ENCODE measurements around the gene KDM4C.

The KDM4C gene

GRCh38 chr9:7094052-7094451, 336.3 kb downstream of the KDM4C start:
- Mint-ChIP-seq H3K4me3 (no peak overlapping the region), H3K9me3 (peaks cover 9% of the 10 kb centered on the region), H3K27ac (no peak overlapping the region), H3K36me3 (peaks cover 48% of the 10 kb centered on the region), H3K27me3 (no peaks in the 10 kb centered on the region), H3K4me1 (no peaks in the 10 kb centered on the region)

GRCh38 chr9:7094576-7094975, 336.8 kb downstream of the KDM4C start:
- H3K27me3 Mint-ChIP-seq = no peaks in the 10 kb centered on the region
- peaks cover 48% of the 10 kb centered on the region for H3K36me3 Mint-ChIP-seq
- H3K9me3 Mint-ChIP-seq = peaks cover 9% of the 10 kb centered on the region
- no peaks in the 10 kb centered on the region for H3K4me1 Mint-ChIP-seq
- H3K4me3 Mint-ChIP-seq = no peak overlapping the region
- no peak overlapping the region for H3K27ac Mint-ChIP-seq

GRCh38 chr9:7095058-7095457, 337.3 kb downstream of the KDM4C start:
- peaks cover 47% of the 10 kb centered on the region for H3K36me3 Mint-ChIP-seq
- H3K4me3 Mint-ChIP-seq = no peak overlapping the region
- peaks cover 9% of the 10 kb centered on the region for H3K9me3 Mint-ChIP-seq
- no peaks in the 10 kb centered on the region for H3K4me1 Mint-ChIP-seq
- H3K27ac Mint-ChIP-seq = no peak overlapping the region
- no peaks in the 10 kb centered on the region for H3K27me3 Mint-ChIP-seq

GRCh38 chr9:7097040-7097715, 339.4 kb downstream of the KDM4C start:
- peaks cover 9% of the 10 kb centered on the region for H3K9me3 Mint-ChIP-seq
- no peaks in the 10 kb centered on the region for H3K4me1 Mint-ChIP-seq
- no peak overlapping the region for H3K4me3 Mint-ChIP-seq
- H3K36me3 Mint-ChIP-seq = peaks cover 45% of the 10 kb centered on the region
- H3K27ac Mint-ChIP-seq = no peak overlapping the region
- H3K27me3 Mint-ChIP-seq = no peaks in the 10 kb centered on the region

GRCh38 chr9:7097785-7098752, 340.3 kb downstream of the KDM4C start:
- peaks cover 45% of the 10 kb centered on the region for H3K36me3 Mint-ChIP-seq
- no peaks in the 10 kb centered on the region for H3K27me3 Mint-ChIP-seq
- no peak overlapping the region for H3K4me3 Mint-ChIP-seq
- H3K4me1 Mint-ChIP-seq = no peaks in the 10 kb centered on the region
- H3K9me3 Mint-ChIP-seq = peaks cover 9% of the 10 kb centered on the region
- no peak overlapping the region for H3K27ac Mint-ChIP-seq

- no peaks in the 10 kb centered on the region for H3K27me3 Mint-ChIP-seq
- H3K4me3 Mint-ChIP-seq = no peak overlapping the region
- H3K4me1 Mint-ChIP-seq = no peaks in the 10 kb centered on the region
- peaks cover 6% of the 10 kb centered on the region for H3K9me3 Mint-ChIP-seq
- peaks cover 43% of the 10 kb centered on the region for H3K36me3 Mint-ChIP-seq
- no peak overlapping the region for H3K27ac Mint-ChIP-seq
Measured at GRCh38 chr9:7103367-7103766, 345.6 kb downstream of the KDM4C start.

- peaks cover 2% of the 10 kb centered on the region for H3K9me3 Mint-ChIP-seq
- H3K36me3 Mint-ChIP-seq = peaks cover 39% of the 10 kb centered on the region
- no peaks in the 10 kb centered on the region for H3K4me1 Mint-ChIP-seq
- no peaks in the 10 kb centered on the region for H3K27me3 Mint-ChIP-seq
- H3K27ac Mint-ChIP-seq = no peak overlapping the region
- no peak overlapping the region for H3K4me3 Mint-ChIP-seq
Measured at GRCh38 chr9:7103771-7104170, 346.0 kb downstream of the KDM4C start.

- Mint-ChIP-seq H3K36me3 (peaks cover 34% of the 10 kb centered on the region), H3K27ac (no peak overlapping the region), H3K27me3 (no peaks in the 10 kb centered on the region), H3K4me1 (no peaks in the 10 kb centered on the region), H3K4me3 (no peak overlapping the region), H3K9me3 (no peaks in the 10 kb centered on the region)
Measured at GRCh38 chr9:7104625-7105024, 346.9 kb downstream of the KDM4C start.

GRCh38 chr9:7105095-7105494, 347.3 kb downstream of the KDM4C start:
- H3K4me3 Mint-ChIP-seq = no peak overlapping the region
- H3K27ac Mint-ChIP-seq = no peak overlapping the region
- no peaks in the 10 kb centered on the region for H3K27me3 Mint-ChIP-seq
- H3K9me3 Mint-ChIP-seq = no peaks in the 10 kb centered on the region
- peaks cover 37% of the 10 kb centered on the region for H3K36me3 Mint-ChIP-seq
- H3K4me1 Mint-ChIP-seq = no peaks in the 10 kb centered on the region

- H3K9me3 Mint-ChIP-seq = no peaks in the 10 kb centered on the region
- H3K4me3 Mint-ChIP-seq = no peak overlapping the region
- no peak overlapping the region for H3K27ac Mint-ChIP-seq
- H3K27me3 Mint-ChIP-seq = no peaks in the 10 kb centered on the region
- peaks cover 8% of the 10 kb centered on the region for H3K4me1 Mint-ChIP-seq
- peaks cover 36% of the 10 kb centered on the region for H3K36me3 Mint-ChIP-seq
Measured at GRCh38 chr9:7108936-7109335, 351.2 kb downstream of the KDM4C start.

- Mint-ChIP-seq H3K4me3 (no peak overlapping the region), H3K9me3 (no peaks in the 10 kb centered on the region), H3K27ac (no peak overlapping the region), H3K27me3 (no peaks in the 10 kb centered on the region), H3K36me3 (peaks cover 27% of the 10 kb centered on the region), H3K4me1 (peaks cover 13% of the 10 kb centered on the region)
Measured at GRCh38 chr9:7111413-7111812, 353.6 kb downstream of the KDM4C start.

- Mint-ChIP-seq H3K9me3 (no peaks in the 10 kb centered on the region), H3K36me3 (peaks cover 18% of the 10 kb centered on the region)
Measured at GRCh38 chr9:7115606-7116005, 357.8 kb downstream of the KDM4C start.

GRCh38 chr9:7117676-7118561, 360.1 kb downstream of the KDM4C start:
- peaks cover 46% of the 10 kb centered on the region for H3K4me1 Mint-ChIP-seq
- H3K27ac Mint-ChIP-seq = no peak overlapping the region

More at GRCh38 chr9:7115606-7116005, 357.8 kb downstream of the KDM4C start:
- H3K4me3 Mint-ChIP-seq = no peak overlapping the region
- no peak overlapping the region for H3K27ac Mint-ChIP-seq
- H3K27me3 Mint-ChIP-seq = no peaks in the 10 kb centered on the region
- peaks cover 34% of the 10 kb centered on the region for H3K4me1 Mint-ChIP-seq

GRCh38 chr9:7118633-7119032, 360.9 kb downstream of the KDM4C start:
- no peak overlapping the region for H3K4me3 Mint-ChIP-seq
- H3K36me3 Mint-ChIP-seq = peaks cover 15% of the 10 kb centered on the region
- no peak overlapping the region for H3K27ac Mint-ChIP-seq
- no peaks in the 10 kb centered on the region for H3K9me3 Mint-ChIP-seq
- peaks cover 45% of the 10 kb centered on the region for H3K4me1 Mint-ChIP-seq
- H3K27me3 Mint-ChIP-seq = no peaks in the 10 kb centered on the region

More at GRCh38 chr9:7117676-7118561, 360.1 kb downstream of the KDM4C start:
- H3K9me3 Mint-ChIP-seq = no peaks in the 10 kb centered on the region
- H3K4me3 Mint-ChIP-seq = no peak overlapping the region
- H3K36me3 Mint-ChIP-seq = peaks cover 9% of the 10 kb centered on the region
- no peaks in the 10 kb centered on the region for H3K27me3 Mint-ChIP-seq

- no peak overlapping the region for H3K4me3 Mint-ChIP-seq
- no peaks in the 10 kb centered on the region for H3K9me3 Mint-ChIP-seq
- peaks cover 16% of the 10 kb centered on the region for H3K36me3 Mint-ChIP-seq
- no peaks in the 10 kb centered on the region for H3K27me3 Mint-ChIP-seq
- H3K4me1 Mint-ChIP-seq = peaks cover 45% of the 10 kb centered on the region
- H3K27ac Mint-ChIP-seq = no peak overlapping the region
Measured at GRCh38 chr9:7119612-7120011, 361.8 kb downstream of the KDM4C start.

Data from activated naive CD4-positive, alpha-beta T cell treated with anti-CD3 and anti-CD28 coated beads, Interleukin-2, amount 50 U/mL, for 24 hours (primary cell).